Jurkat, Clone E6-1 (cell line): Measurements from ENCODE around the gene TPSB2.

ENCODE experiments used
- DNase-seq: peaks from one replicate; pipeline ENCODE4 v3.0.0-alpha.2; 2011; ENCODE audit warnings: low read depth, low spot score
- H3K4me3 ChIP-seq: 2 replicates; pipeline ENCODE4 v1.5.1; 2011; ENCODE audit warnings: mild to moderate bottlenecking, low read length, control low read depth, moderate library complexity

TPSB2 gene

GRCh38 chr16:1223355-1224214, 6.4 kb downstream of the TPSB2 start:
- H3K4me3 ChIP-seq, result no peak overlapping the region
- DNase-seq, result no peak

GRCh38 chr16:1222553-1223354, 7.2 kb downstream of the TPSB2 start:
- H3K4me3 ChIP-seq, result no peak overlapping the region
- DNase-seq, result no peak

- DNase-seq, result no peak
- no peak overlapping the region for H3K4me3 ChIP-seq
These were observed 8.1 kb downstream of the TPSB2 start for GRCh38 chr16:1221628-1222552.

- H3K4me3 ChIP-seq, result no peak overlapping the region
- DNase-seq, result no peak
These were observed 8.9 kb downstream of the TPSB2 start for GRCh38 chr16:1220841-1221627.

- H3K4me3 ChIP-seq, result no peak overlapping the region
- DNase-seq, result no peak
These were observed 9.8 kb downstream of the TPSB2 start for GRCh38 chr16:1220098-1220728.

- no peak for DNase-seq
- H3K4me3 ChIP-seq, result no peak overlapping the region
These were observed 10.9 kb downstream of the TPSB2 start for GRCh38 chr16:1218930-1219611.

- no peak overlapping the region for H3K4me3 ChIP-seq
- no peak for DNase-seq
These were observed 11.7 kb downstream of the TPSB2 start for GRCh38 chr16:1218061-1218929.

GRCh38 chr16:1217526-1217925, 12.5 kb downstream of the TPSB2 start:
- DNase-seq, result no peak
- H3K4me3 ChIP-seq, result no peak overlapping the region

- DNase-seq, result no peak
- H3K4me3 ChIP-seq, result no peak overlapping the region
These were observed 13.1 kb downstream of the TPSB2 start for GRCh38 chr16:1216681-1217400.

- no peak overlapping the region for H3K4me3 ChIP-seq
- DNase-seq, result no peak
These were observed 13.7 kb downstream of the TPSB2 start for GRCh38 chr16:1216296-1216619.

- DNase-seq, result no peak
- no peak overlapping the region for H3K4me3 ChIP-seq
These were observed 14.2 kb downstream of the TPSB2 start for GRCh38 chr16:1215574-1216295.

- DNase-seq, result no peak
- no peak overlapping the region for H3K4me3 ChIP-seq
These were observed 15.3 kb downstream of the TPSB2 start for GRCh38 chr16:1214719-1215118.

- no peak for DNase-seq
These were observed 16.1 kb downstream of the TPSB2 start for GRCh38 chr16:1213796-1214372.

GRCh38 chr16:1213231-1213630, 16.8 kb downstream of the TPSB2 start:
- DNase-seq, result no peak
- H3K4me3 ChIP-seq, result no peak overlapping the region

More at GRCh38 chr16:1213796-1214372, 16.1 kb downstream of the TPSB2 start:
- H3K4me3 ChIP-seq, result no peak overlapping the region

- no peak overlapping the region for H3K4me3 ChIP-seq
- no peak for DNase-seq
These were observed 17.3 kb downstream of the TPSB2 start for GRCh38 chr16:1212616-1213194.
